HEK293 (cell line): ENCODE results near the gene EZH1.

ENCODE experiments used
- CTCF ChIA-PET: fragments of 350-600 bp; formaldehyde crosslinking; extraction: SDS; loops from one replicate; lab custom pipeline; 2021; ENCODE audit warnings: antibody characterized with exemption; lab: Yijun Ruan, JAX
- POLR2A ChIA-PET: fragments of 300-600 bp; formaldehyde crosslinking; extraction: SDS; loops from one replicate; lab custom pipeline; 2020; ENCODE audit warnings: antibody characterized with exemption, inconsistent platforms; lab: Yijun Ruan, JAX
- H3K27ac ChIP-seq: fragments of 200-500 bp; sonication (Bioruptor generic); 2 replicates; pipeline ENCODE4 v1.5.1; 2014; ENCODE audit warnings: low read depth, low read length, control low read depth, inconsistent platforms; ENCODE audit errors: extremely low read depth
- H3K36me3 ChIP-seq, 2 experiments: fragments of 200-500 bp in 1 of 2; sonication (Bioruptor generic) in 1 of 2; 1 replicate in 1 of 2; 2 replicates in 1 of 2; pipeline ENCODE4 v1.5.1; 2014 to 2017; ENCODE audit warnings: inconsistent platforms in 2 of 2, low read length in 2 of 2; ENCODE audit not compliant: control insufficient read depth in 2 of 2, insufficient read depth in 1 of 2
- H3K4me1 ChIP-seq: fragments of 200-500 bp; sonication (Bioruptor generic); 2 replicates; pipeline ENCODE4 v1.5.1; 2014; ENCODE audit warnings: mild to moderate bottlenecking, low read length, inconsistent platforms; ENCODE audit not compliant: control insufficient read depth, insufficient read depth
- H3K4me3 ChIP-seq: 2 replicates; pipeline ENCODE4 v1.5.1; 2011; ENCODE audit warnings: low read depth, mild to moderate bottlenecking, control low read depth, low read length, moderate library complexity
- H3K9me3 ChIP-seq: fragments of 200-500 bp; sonication (Bioruptor generic); 2 replicates; pipeline ENCODE4 v1.5.1; 2014; ENCODE audit warnings: low read depth, low read length, inconsistent platforms; ENCODE audit not compliant: control insufficient read depth, insufficient read depth
- BCL11B ChIP-seq: fragments of 450-650 bp; formaldehyde crosslinking; IDR thresholded peaks from 2 replicates; pipeline ENCODE4 v1.5.1; 2016; ENCODE audit warnings: low read depth, missing biosample characterization, missing genetic modification characterization
- EGR2 ChIP-seq: fragments of 450-650 bp; formaldehyde crosslinking; IDR thresholded peaks from 2 replicates; pipeline ENCODE4 v1.5.1; 2016; ENCODE audit warnings: low read depth, missing biosample characterization, missing genetic modification characterization
- KLF16 ChIP-seq: fragments of 450-650 bp; formaldehyde crosslinking; IDR thresholded peaks from 2 replicates; pipeline ENCODE4 v1.5.1; 2017; ENCODE audit warnings: missing biosample characterization, missing genetic modification characterization
- ZBTB20 ChIP-seq: fragments of 450-650 bp; formaldehyde crosslinking; IDR thresholded peaks from 2 replicates; pipeline ENCODE4 v1.5.1; 2016; ENCODE audit warnings: missing biosample characterization, missing genetic modification characterization
- ZFHX2 ChIP-seq: fragments of 450-650 bp; formaldehyde crosslinking; conservative IDR thresholded peaks from 2 replicates; pipeline ENCODE4 v1.5.1; 2016; ENCODE audit warnings: missing biosample characterization, missing genetic modification characterization
- ZFP37 ChIP-seq: fragments of 450-650 bp; formaldehyde crosslinking; IDR thresholded peaks from 2 replicates; pipeline ENCODE4 v1.5.1; 2016; ENCODE audit warnings: missing biosample characterization, missing genetic modification characterization
- ZFP69B ChIP-seq: fragments of 450-650 bp; formaldehyde crosslinking; IDR thresholded peaks from 2 replicates; pipeline ENCODE4 v1.5.1; 2016; ENCODE audit warnings: missing biosample characterization, missing genetic modification characterization
- ZNF148 ChIP-seq: fragments of 450-650 bp; formaldehyde crosslinking; IDR thresholded peaks from 2 replicates; pipeline ENCODE4 v1.5.0; 2017; ENCODE audit warnings: missing biosample characterization, missing genetic modification characterization, borderline replicate concordance
- ZNF302 ChIP-seq: fragments of 450-650 bp; formaldehyde crosslinking; IDR thresholded peaks from 2 replicates; pipeline ENCODE4 v1.5.1; 2016; ENCODE audit warnings: missing biosample characterization, missing genetic modification characterization, low read depth
- ZNF324 ChIP-seq: fragments of 450-650 bp; formaldehyde crosslinking; IDR thresholded peaks from 2 replicates; pipeline ENCODE4 v1.5.1; 2016; ENCODE audit warnings: missing biosample characterization, missing genetic modification characterization
- ZNF561 ChIP-seq: fragments of 450-650 bp; IDR thresholded peaks from 2 replicates; pipeline ENCODE4 v1.5.1; 2018; ENCODE audit warnings: missing biosample characterization, missing genetic modification characterization, borderline replicate concordance
- ZNF830 ChIP-seq: fragments of 450-650 bp; IDR thresholded peaks from 2 replicates; pipeline ENCODE4 v1.5.0; 2018; ENCODE audit warnings: missing biosample characterization, missing genetic modification characterization, low read depth, mild to moderate bottlenecking, moderate library complexity
- TF ChIP-seq, protein P1 (sequence below): fragments of 450-650 bp; formaldehyde crosslinking; IDR thresholded peaks from 2 replicates; pipeline ENCODE4 v1.5.1; 2016; ENCODE audit warnings: missing biosample characterization, missing genetic modification characterization
- TF ChIP-seq, protein P2 (sequence below): fragments of 450-650 bp; formaldehyde crosslinking; IDR thresholded peaks from 2 replicates; pipeline ENCODE4 v1.5.1; 2017; ENCODE audit warnings: missing biosample characterization, missing genetic modification characterization
- TF ChIP-seq, protein P3 (sequence below): fragments of 450-650 bp; formaldehyde crosslinking; conservative IDR thresholded peaks from 2 replicates; pipeline ENCODE4 v1.5.1; 2016; ENCODE audit warnings: low read depth, missing biosample characterization, missing genetic modification characterization

Gene EZH1

GRCh38 chr17:42702446-42702845 lies 42.4 kb downstream of the EZH1 start:
- Histone ChIP-seq H3K4me1 (no peaks in the 10 kb centered on the region), H3K9me3 (no peaks in the 10 kb centered on the region), H3K27ac (no peak overlapping the region), H3K36me3 (peaks cover 32 to 86% of the 10 kb centered on the region in 2 experiments), H3K4me3 (no peak overlapping the region)
- ChIA-PET POLR2A (interaction anchor here (0.6 kb wide), 1 partner anchor 610 kb away, joined by 4 read pairs; no protein-coding TSS in a partner anchor), CTCF (interaction anchor here (0.7 kb wide), 1 partner anchor 145 kb away, joined by 3 read pairs; no protein-coding TSS in a partner anchor)
- TF ChIP-seq, protein P1, sequence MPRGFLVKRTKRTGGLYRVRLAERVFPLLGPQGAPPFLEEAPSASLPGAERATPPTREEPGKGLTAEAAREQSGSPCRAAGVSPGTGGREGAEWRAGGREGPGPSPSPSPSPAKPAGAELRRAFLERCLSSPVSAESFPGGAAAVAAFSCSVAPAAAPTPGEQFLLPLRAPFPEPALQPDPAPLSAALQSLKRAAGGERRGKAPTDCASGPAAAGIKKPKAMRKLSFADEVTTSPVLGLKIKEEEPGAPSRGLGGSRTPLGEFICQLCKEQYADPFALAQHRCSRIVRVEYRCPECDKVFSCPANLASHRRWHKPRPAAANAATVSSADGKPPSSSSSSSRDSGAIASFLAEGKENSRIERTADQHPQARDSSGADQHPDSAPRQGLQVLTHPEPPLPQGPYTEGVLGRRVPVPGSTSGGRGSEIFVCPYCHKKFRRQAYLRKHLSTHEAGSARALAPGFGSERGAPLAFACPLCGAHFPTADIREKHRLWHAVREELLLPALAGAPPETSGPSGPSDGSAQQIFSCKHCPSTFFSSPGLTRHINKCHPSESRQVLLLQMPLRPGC = no peak

GRCh38 chr17:42700586-42701289 lies 44.1 kb downstream of the EZH1 start:
- no peak overlapping the region for H3K27ac ChIP-seq
- POLR2A ChIA-PET = interaction anchor here (1.2 kb wide), 1 partner anchor 10 kb away, joined by 3 read pairs; no protein-coding TSS in a partner anchor
- no peaks in the 10 kb centered on the region for H3K4me1 ChIP-seq
- TF ChIP-seq EGR2 (tag by site-specific recombination) (peak; percentile 49), ZFHX2 (tag by site-specific recombination) (peak; percentile 65), ZFP37 (tag by site-specific recombination) (no peak)
- TF ChIP-seq, protein P2, sequence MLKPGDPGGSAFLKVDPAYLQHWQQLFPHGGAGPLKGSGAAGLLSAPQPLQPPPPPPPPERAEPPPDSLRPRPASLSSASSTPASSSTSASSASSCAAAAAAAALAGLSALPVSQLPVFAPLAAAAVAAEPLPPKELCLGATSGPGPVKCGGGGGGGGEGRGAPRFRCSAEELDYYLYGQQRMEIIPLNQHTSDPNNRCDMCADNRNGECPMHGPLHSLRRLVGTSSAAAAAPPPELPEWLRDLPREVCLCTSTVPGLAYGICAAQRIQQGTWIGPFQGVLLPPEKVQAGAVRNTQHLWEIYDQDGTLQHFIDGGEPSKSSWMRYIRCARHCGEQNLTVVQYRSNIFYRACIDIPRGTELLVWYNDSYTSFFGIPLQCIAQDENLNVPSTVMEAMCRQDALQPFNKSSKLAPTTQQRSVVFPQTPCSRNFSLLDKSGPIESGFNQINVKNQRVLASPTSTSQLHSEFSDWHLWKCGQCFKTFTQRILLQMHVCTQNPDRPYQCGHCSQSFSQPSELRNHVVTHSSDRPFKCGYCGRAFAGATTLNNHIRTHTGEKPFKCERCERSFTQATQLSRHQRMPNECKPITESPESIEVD = no peak
- TF ChIP-seq, all 188 proteins: peak for 2
- CTCF ChIA-PET = no interaction called here
- peaks cover 25 to 80% of the 10 kb centered on the region in 2 experiments; a peak in 2 of 3 replicates for H3K36me3 ChIP-seq
- no peak overlapping the region for H3K4me3 ChIP-seq
- H3K9me3 ChIP-seq = no peaks in the 10 kb centered on the region

GRCh38 chr17:42699415-42699740 lies 45.5 kb downstream of the EZH1 start:
- TF ChIP-seq ZFP69B (tag by site-specific recombination) = no peak
- TF ChIP-seq, all 188 proteins: peak for 0
- Histone ChIP-seq H3K4me3 (no peak overlapping the region), H3K27ac (no peak overlapping the region), H3K4me1 (no peaks in the 10 kb centered on the region), H3K9me3 (no peaks in the 10 kb centered on the region), H3K36me3 (peaks cover 17 to 80% of the 10 kb centered on the region in 2 experiments; a peak in 2 of 3 replicates)
- CTCF ChIA-PET = interaction anchor here (0.5 to 0.7 kb wide), 3 partner anchors 20 to 120 kb away, joined by 3 to 6 read pairs (median 3); no protein-coding TSS in a partner anchor
- POLR2A ChIA-PET = interaction anchor here (0.6 to 1.2 kb wide), 4 partner anchors 8 to 149 kb away, joined by 3 to 5 read pairs (median 3); partner anchors contain the start of gene TUBG1

- POLR2A ChIA-PET = interaction anchor here (0.6 to 1.4 kb wide), 3 partner anchors 12 to 149 kb away, joined by 3 to 5 read pairs (median 4); partner anchors contain the start of gene BECN1
- Histone ChIP-seq H3K36me3 (peaks cover 21 to 75% of the 10 kb centered on the region in 2 experiments; a peak in 2 of 3 replicates), H3K4me3 (no peak overlapping the region)
- TF ChIP-seq BCL11B (tag by site-specific recombination) = no peak
- no peak for TF ChIP-seq ZBTB20 (tag by site-specific recombination)
- no peak for TF ChIP-seq ZNF302
- no peak for TF ChIP-seq KLF16 (tag by site-specific recombination)
- TF ChIP-seq ZNF148 = no peak
- TF ChIP-seq ZNF561 (tag by site-specific recombination) = no peak
- TF ChIP-seq ZNF830 (tag by site-specific recombination) = no peak
- TF ChIP-seq ZNF324 (tag by site-specific recombination) = no peak
- TF ChIP-seq EGR2 (tag by site-specific recombination) = peak; percentile 55; the same call in 1 of the 2 replicates
- TF ChIP-seq, protein P3, sequence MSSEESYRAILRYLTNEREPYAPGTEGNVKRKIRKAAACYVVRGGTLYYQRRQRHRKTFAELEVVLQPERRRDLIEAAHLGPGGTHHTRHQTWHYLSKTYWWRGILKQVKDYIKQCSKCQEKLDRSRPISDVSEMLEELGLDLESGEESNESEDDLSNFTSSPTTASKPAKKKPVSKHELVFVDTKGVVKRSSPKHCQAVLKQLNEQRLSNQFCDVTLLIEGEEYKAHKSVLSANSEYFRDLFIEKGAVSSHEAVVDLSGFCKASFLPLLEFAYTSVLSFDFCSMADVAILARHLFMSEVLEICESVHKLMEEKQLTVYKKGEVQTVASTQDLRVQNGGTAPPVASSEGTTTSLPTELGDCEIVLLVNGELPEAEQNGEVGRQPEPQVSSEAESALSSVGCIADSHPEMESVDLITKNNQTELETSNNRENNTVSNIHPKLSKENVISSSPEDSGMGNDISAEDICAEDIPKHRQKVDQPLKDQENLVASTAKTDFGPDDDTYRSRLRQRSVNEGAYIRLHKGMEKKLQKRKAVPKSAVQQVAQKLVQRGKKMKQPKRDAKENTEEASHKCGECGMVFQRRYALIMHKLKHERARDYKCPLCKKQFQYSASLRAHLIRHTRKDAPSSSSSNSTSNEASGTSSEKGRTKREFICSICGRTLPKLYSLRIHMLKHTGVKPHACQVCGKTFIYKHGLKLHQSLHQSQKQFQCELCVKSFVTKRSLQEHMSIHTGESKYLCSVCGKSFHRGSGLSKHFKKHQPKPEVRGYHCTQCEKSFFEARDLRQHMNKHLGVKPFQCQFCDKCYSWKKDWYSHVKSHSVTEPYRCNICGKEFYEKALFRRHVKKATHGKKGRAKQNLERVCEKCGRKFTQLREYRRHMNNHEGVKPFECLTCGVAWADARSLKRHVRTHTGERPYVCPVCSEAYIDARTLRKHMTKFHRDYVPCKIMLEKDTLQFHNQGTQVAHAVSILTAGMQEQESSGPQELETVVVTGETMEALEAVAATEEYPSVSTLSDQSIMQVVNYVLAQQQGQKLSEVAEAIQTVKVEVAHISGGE = no peak
These were observed 46.0 kb downstream of the EZH1 start for GRCh38 chr17:42698736-42699414.

More at GRCh38 chr17:42698736-42699414, 46.0 kb downstream of the EZH1 start:
- no peak overlapping the region for H3K27ac ChIP-seq
- H3K4me1 ChIP-seq = no peaks in the 10 kb centered on the region
- H3K9me3 ChIP-seq = no peaks in the 10 kb centered on the region
- CTCF ChIA-PET = interaction anchor here (0.5 to 1.2 kb wide), 5 partner anchors 20 to 121 kb away, joined by 3 to 6 read pairs (median 3); no protein-coding TSS in a partner anchor
